ENCODE measurements around the gene KMO. TPM values are rescaled to one million over a fixed set of nuclear protein-coding genes. Genes with fewer than 3 reads are reported as not detected.

The KMO gene
- total and polyA plus RNA-seq, 2 of the 8 experiments (the other 6 are each of a cell fraction or from before 2014, with no cell fraction given) = not detected

- H3K79me1 ChIP-seq (ENCODE audit: low read depth, low read length) = no peaks in the 10 kb centered on the region
- no peak overlapping the region for H2AK5ac ChIP-seq (ENCODE audit: low read depth, low read length)
- H2BK20ac ChIP-seq (ENCODE audit: low read length) = no peak overlapping the region
- no peak overlapping the region for H3K23ac ChIP-seq (ENCODE audit: insufficient read length)
- WGBS, 2 experiments (ENCODE audit: extremely low coverage in 1 of 2, insufficient coverage in 1 of 2, insufficient read length in 1 of 2, insufficient replicate concordance in 2 of 2, low coverage in 1 of 2, low lambda C conversion rate in 2 of 2, missing lambda C conversion rate in 1 of 2) = 95% methylated on average over 2 of the region's 2 CpGs; no CpG with 5 or more reads in 1 of the 2 experiments
- no peak overlapping the region for H3K27ac ChIP-seq (ENCODE audit: low read depth, low read length)
- H3K27me3 ChIP-seq (replicated peaks in 1 of 4; ENCODE audit: control insufficient read depth in 3 of 4, extremely low read depth in 1 of 4, insufficient read depth in 3 of 4, low read length in 3 of 4) = no peaks in the 10 kb centered on the region; a peak in 1 of 7 replicates
- no peak overlapping the region for H3K56ac ChIP-seq (replicated peaks; ENCODE audit: insufficient read length, low read depth, low read length)
- H3K14ac ChIP-seq (ENCODE audit: insufficient read length) = no peak overlapping the region
- no peak overlapping the region for H4K91ac ChIP-seq (replicated peaks; ENCODE audit: insufficient read length, low read length)
- no peak overlapping the region for H2BK5ac ChIP-seq (ENCODE audit: low read depth, low read length)
- H2BK15ac ChIP-seq (ENCODE audit: low read length) = no peak overlapping the region
- peaks cover 0 to 4% of the 10 kb centered on the region in 2 experiments; a peak in 3 of 4 replicates for H3K79me2 ChIP-seq (ENCODE audit: control insufficient read depth in 1 of 2, insufficient read depth in 2 of 2, low read length in 2 of 2)
- 0 out of 2 replicates have a peak, but pooled peaks cover 2% of the 10 kb centered on the region for H3K23me2 ChIP-seq (ENCODE audit: low read depth, low read length)
- ChIA-PET POLR2A (ENCODE audit: partially characterized antibody) (interaction anchor here (1.0 kb wide), 1 partner anchor 9 kb away, joined by 3 read pairs; no protein-coding TSS in a partner anchor), CTCF (ENCODE audit: partially characterized antibody) (interaction anchor here (1.1 kb wide), 1 partner anchor 33 kb away, joined by 3 read pairs; no protein-coding TSS in a partner anchor)
- H4K8ac ChIP-seq (ENCODE audit: extremely low read depth, insufficient read depth, low read length) = no peak overlapping the region
- no peaks in the 10 kb centered on the region for H3K36me3 ChIP-seq (ENCODE audit: control insufficient read depth in 2 of 4, insufficient read depth in 4 of 4, low read length in 3 of 4)
- no peak overlapping the region for H2BK12ac ChIP-seq (ENCODE audit: low read depth, low read length)
- H3K4me3 ChIP-seq (ENCODE audit: extremely low read depth in 1 of 4, insufficient read depth in 2 of 4, low read depth in 3 of 4, low read length in 4 of 4) = no peak overlapping the region
- H3K4me2 ChIP-seq (ENCODE audit: insufficient read depth in 1 of 2, low read depth in 2 of 2, low read length in 2 of 2) = no peak overlapping the region
- peaks cover 0 to 6% of the 10 kb centered on the region in 2 experiments; a peak in 1 of 4 replicates for H3K9me3 ChIP-seq (ENCODE audit: insufficient read depth in 2 of 2, low read depth in 1 of 2, low read length in 1 of 2)
- no peak overlapping the region for H3K4ac ChIP-seq (replicated peaks; ENCODE audit: insufficient read length, low read depth, low read length)
- H4K5ac ChIP-seq (ENCODE audit: insufficient read length, low read depth, low read length) = no peak overlapping the region
- no peak overlapping the region for H3K18ac ChIP-seq (ENCODE audit: extremely low read depth, low read length)
- FAIRE-seq (no peak), DNase-seq (ENCODE audit: low read depth in 1 of 2, low spot score in 2 of 2) (no peak)
- H3K9ac ChIP-seq (replicated peaks in 1 of 4; ENCODE audit: extremely low read depth in 1 of 4, low read depth in 3 of 4, low read length in 3 of 4) = no peak overlapping the region
- no peaks in the 10 kb centered on the region; a peak in 2 of 7 replicates for H3K4me1 ChIP-seq (replicated peaks in 1 of 4; ENCODE audit: control insufficient read depth in 3 of 4, insufficient read depth in 4 of 4, low read length in 3 of 4)
- H2BK120ac ChIP-seq (replicated peaks; ENCODE audit: low read depth, low read length) = no peak overlapping the region
- H2AFZ ChIP-seq (ENCODE audit: low read length) = no peak overlapping the region
- no peaks in the 10 kb centered on the region for H4K20me1 ChIP-seq (replicated peaks in 1 of 2; ENCODE audit: control insufficient read depth in 1 of 2, insufficient read depth in 2 of 2, low read length in 2 of 2)
- TF ChIP-seq FOSL1 (IDR thresholded peaks at IDR 0.05; ENCODE audit: insufficient read depth, low read depth, low read length) = no peak
These were observed 112.1 kb downstream of the KMO start for GRCh38 chr1:241644259-241644658.
